H1 (cell line): ENCODE data around the gene DEGS2.

Source experiments
- EP300 ChIP-seq, 2 experiments: IDR thresholded peaks; 1 replicate in 1 of 2; 2 replicates in 1 of 2; pipeline ENCODE4 v1.6.1; 2011 to 2012; ENCODE audit warnings: low read depth in 2 of 2, low read length in 2 of 2, mild to moderate bottlenecking in 2 of 2, borderline replicate concordance in 1 of 2, inconsistent platforms in 1 of 2, moderate library complexity in 1 of 2
- GABPA ChIP-seq: IDR thresholded peaks from 2 replicates; pipeline ENCODE4 v1.6.1; 2011; ENCODE audit warnings: mild to moderate bottlenecking, low read length, moderate library complexity, borderline replicate concordance; ENCODE audit not compliant: insufficient read depth
- JUN ChIP-seq: IDR thresholded peaks from 2 replicates; pipeline ENCODE4 v1.6.1; 2011; ENCODE audit warnings: low read depth, mild to moderate bottlenecking, improper control_type of control experiment, low read length
- KDM4A ChIP-seq: IDR thresholded peaks from one replicate; pipeline ENCODE4 v1.7.1; 2012; ENCODE audit warnings: low read depth, mild to moderate bottlenecking, moderate library complexity, low read length, inconsistent platforms; ENCODE audit not compliant: severe bottlenecking
- MAFK ChIP-seq: IDR thresholded peaks from 2 replicates; pipeline ENCODE4 v1.6.1; 2012; ENCODE audit warnings: low read depth, mild to moderate bottlenecking, improper control_type of control experiment, low read length
- PHF8 ChIP-seq: fragments of 200-600 bp; sonication (generic); conservative IDR thresholded peaks from 2 replicates; pipeline ENCODE4 v1.7.1; 2012; ENCODE audit warnings: low read depth, mild to moderate bottlenecking, inconsistent platforms, low read length, moderate library complexity
- POLR2A ChIP-seq, 2 experiments: IDR thresholded peaks; 1 replicate in 1 of 2; 2 replicates in 1 of 2; pipeline ENCODE4 v1.6.1; 2011; ENCODE audit warnings: low read depth in 2 of 2, low read length in 2 of 2, mild to moderate bottlenecking in 2 of 2; ENCODE audit errors: control extremely low read depth in 1 of 2
- POLR2AphosphoS5 ChIP-seq: IDR thresholded peaks from 2 replicates; pipeline ENCODE4 v1.6.1; 2011; ENCODE audit warnings: low read depth, low read length
- RFX5 ChIP-seq: IDR thresholded peaks from 2 replicates; pipeline ENCODE4 v1.6.1; 2011; ENCODE audit warnings: low read depth, low read length, improper control_type of control experiment, borderline replicate concordance
- TCF12 ChIP-seq: IDR thresholded peaks from 2 replicates; pipeline ENCODE4 v1.6.1; 2011; ENCODE audit warnings: low read depth, mild to moderate bottlenecking, low read length
- TEAD4 ChIP-seq: IDR thresholded peaks from 2 replicates; pipeline ENCODE4 v1.6.1; 2012; ENCODE audit warnings: low read depth, low read length, inconsistent platforms, mixed read lengths
- TF ChIP-seq, protein P1 (sequence below), 3 experiments: IDR thresholded peaks; 1 replicate in 2 of 3; 2 replicates in 1 of 3; pipeline versions ENCODE4 v1.5.1 to v1.6.1; 2011; ENCODE audit warnings: low read length in 3 of 3, mild to moderate bottlenecking in 3 of 3, inconsistent platforms in 2 of 3, low read depth in 1 of 3, moderate library complexity in 1 of 3; ENCODE audit not compliant: insufficient read depth in 1 of 3; ENCODE audit errors: control extremely low read depth in 1 of 3
- TF ChIP-seq, protein P2 (sequence below): IDR thresholded peaks from 2 replicates; pipeline ENCODE4 v1.6.1; 2012; ENCODE audit warnings: inconsistent platforms

DNA sequence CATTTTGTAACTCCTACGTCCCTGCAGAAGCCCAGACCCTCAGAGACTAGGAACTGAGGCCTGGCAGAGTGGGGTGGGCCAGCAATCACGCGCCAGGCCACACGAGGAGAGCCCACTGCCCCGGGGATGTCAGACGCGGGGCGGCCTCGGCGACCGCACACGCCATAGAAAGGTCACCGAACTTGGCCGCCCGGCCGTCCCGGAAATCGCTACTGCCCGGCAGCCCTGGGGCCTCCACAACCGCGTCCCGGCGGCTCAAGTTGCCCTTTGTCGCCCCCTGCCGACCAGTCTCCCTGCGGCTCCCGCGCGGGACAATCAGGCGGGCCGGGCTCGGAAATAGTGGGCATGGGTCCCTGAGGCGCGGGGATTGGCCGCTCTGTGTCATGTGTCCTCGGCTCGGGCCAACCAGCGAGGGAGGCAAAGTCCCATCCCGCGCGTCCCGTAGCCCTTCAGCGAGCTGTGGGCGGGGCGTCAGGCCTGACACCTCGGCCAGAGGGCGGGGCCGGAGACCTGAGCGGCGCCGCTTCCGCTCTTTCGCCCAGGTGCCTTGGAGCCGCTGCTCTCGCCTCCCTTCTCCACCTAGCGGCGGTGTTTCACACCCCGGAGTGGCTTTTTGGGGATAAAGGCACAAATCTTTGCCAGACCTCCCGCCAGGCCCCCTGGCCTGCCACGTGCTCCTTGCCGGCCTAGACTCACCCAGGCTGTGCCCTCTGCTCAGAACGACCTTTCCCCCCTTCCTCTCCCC, 33.4 kb upstream of the DEGS2 start:
- TF ChIP-seq EP300 (IDR thresholded peaks at IDR 0.05; ENCODE audit: borderline replicate concordance in 1 of 2, low read depth in 2 of 2, low read length in 2 of 2) (no peak), POLR2A (IDR thresholded peaks at IDR 0.05; ENCODE audit: control extremely low read depth in 1 of 2, low read depth in 2 of 2, low read length in 2 of 2) (peak in 1 of 2 experiments; percentile 71; a peak in 1 of 3 replicates), JUN (no peak), TCF12 (peak; percentile 81; the same call in 1 of the 2 replicates), TEAD4 (no peak), RFX5 (no peak), KDM4A (peak; percentile 50), MAFK (no peak), POLR2AphosphoS5 (peak; percentile 32; the same call in 1 of the 2 replicates), PHF8 (no peak; the same call in 1 of the 2 replicates), GABPA (peak; percentile 46; the same call in 1 of the 2 replicates)
- TF ChIP-seq, protein P1, sequence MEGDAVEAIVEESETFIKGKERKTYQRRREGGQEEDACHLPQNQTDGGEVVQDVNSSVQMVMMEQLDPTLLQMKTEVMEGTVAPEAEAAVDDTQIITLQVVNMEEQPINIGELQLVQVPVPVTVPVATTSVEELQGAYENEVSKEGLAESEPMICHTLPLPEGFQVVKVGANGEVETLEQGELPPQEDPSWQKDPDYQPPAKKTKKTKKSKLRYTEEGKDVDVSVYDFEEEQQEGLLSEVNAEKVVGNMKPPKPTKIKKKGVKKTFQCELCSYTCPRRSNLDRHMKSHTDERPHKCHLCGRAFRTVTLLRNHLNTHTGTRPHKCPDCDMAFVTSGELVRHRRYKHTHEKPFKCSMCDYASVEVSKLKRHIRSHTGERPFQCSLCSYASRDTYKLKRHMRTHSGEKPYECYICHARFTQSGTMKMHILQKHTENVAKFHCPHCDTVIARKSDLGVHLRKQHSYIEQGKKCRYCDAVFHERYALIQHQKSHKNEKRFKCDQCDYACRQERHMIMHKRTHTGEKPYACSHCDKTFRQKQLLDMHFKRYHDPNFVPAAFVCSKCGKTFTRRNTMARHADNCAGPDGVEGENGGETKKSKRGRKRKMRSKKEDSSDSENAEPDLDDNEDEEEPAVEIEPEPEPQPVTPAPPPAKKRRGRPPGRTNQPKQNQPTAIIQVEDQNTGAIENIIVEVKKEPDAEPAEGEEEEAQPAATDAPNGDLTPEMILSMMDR (IDR thresholded peaks at IDR 0.05; ENCODE audit: control extremely low read depth in 1 of 3, insufficient read depth in 1 of 3, low read depth in 1 of 3, low read length in 3 of 3), result peak; percentile 58 to 82 (median 80)
- TF ChIP-seq, protein P2, sequence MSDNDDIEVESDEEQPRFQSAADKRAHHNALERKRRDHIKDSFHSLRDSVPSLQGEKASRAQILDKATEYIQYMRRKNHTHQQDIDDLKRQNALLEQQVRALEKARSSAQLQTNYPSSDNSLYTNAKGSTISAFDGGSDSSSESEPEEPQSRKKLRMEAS, result peak; percentile 90
